Suprapubic skin (tissue), 4 donors: ENCODE measurements around the gene FAM3B.

Experiments used
- EP300 ChIP-seq: sonication (generic); formaldehyde crosslinking; IDR thresholded peaks from one replicate; pipeline ENCODE4 v1.6.1; 2017; ENCODE audit warnings: antibody characterized with exemption
- POLR2A ChIP-seq, 2 donors: fragments of 450-650 bp; IDR thresholded peaks; one replicate each; pipeline ENCODE4 v1.6.1; 2017; ENCODE audit warnings: antibody characterized with exemption in 2 of 2, mild to moderate bottlenecking in 2 of 2, moderate library complexity in 2 of 2
- POLR2AphosphoS5 ChIP-seq, 3 donors: sonication (generic); formaldehyde crosslinking; IDR thresholded peaks; one replicate each; pipeline ENCODE4 v1.6.1; 2017; ENCODE audit warnings: antibody characterized with exemption in 3 of 3
- TF ChIP-seq, protein P1 (sequence below), 2 donors: fragments of 200-600 bp in 1 of 2; fragments of 450-650 bp in 1 of 2; sonication (generic) in 1 of 2; IDR thresholded peaks; one replicate each; pipeline ENCODE4 v1.5.1; 2016 to 2019; ENCODE audit warnings: antibody characterized with exemption in 2 of 2, mild to moderate bottlenecking in 1 of 2, moderate library complexity in 1 of 2

DNA sequence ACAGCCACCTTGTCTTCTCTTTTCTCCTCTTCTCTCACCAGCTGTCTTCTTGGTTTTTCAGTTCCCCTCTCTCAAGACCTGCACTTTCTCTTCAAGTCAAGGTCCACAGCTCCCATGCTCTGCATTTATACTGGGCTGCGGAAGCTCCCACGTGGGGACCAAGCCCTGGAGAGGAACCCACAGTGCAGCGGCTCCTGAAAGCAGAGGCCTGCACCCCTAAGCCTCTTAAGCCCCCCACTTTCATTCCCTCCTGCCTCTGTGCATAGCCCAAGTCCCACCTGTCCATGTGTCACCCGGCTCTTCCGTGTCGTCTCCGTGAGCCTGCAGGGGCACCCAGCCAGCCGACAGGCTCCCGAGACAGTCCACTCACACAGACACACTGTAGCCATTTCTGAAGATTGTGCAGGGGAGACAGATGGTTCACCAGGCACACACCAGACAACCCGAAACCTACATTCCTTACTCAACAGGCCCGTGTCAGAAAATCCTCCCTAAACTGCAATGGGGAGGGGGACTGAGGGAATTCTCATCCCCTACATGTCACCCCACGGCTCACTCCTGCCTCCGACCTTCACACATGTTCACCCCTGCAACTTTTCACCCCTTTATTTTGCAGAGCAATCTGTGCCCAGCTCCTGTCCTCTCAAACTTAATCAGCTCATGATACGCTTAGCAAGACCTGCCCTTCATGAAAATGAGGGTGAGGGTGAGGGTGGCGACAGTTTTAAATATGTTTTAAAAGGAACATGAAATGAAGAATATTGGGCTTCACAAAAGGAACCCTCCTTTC lies 51.5 kb downstream of the FAM3B start:
- TF ChIP-seq, protein P1, sequence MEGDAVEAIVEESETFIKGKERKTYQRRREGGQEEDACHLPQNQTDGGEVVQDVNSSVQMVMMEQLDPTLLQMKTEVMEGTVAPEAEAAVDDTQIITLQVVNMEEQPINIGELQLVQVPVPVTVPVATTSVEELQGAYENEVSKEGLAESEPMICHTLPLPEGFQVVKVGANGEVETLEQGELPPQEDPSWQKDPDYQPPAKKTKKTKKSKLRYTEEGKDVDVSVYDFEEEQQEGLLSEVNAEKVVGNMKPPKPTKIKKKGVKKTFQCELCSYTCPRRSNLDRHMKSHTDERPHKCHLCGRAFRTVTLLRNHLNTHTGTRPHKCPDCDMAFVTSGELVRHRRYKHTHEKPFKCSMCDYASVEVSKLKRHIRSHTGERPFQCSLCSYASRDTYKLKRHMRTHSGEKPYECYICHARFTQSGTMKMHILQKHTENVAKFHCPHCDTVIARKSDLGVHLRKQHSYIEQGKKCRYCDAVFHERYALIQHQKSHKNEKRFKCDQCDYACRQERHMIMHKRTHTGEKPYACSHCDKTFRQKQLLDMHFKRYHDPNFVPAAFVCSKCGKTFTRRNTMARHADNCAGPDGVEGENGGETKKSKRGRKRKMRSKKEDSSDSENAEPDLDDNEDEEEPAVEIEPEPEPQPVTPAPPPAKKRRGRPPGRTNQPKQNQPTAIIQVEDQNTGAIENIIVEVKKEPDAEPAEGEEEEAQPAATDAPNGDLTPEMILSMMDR (IDR thresholded peaks at IDR 0.05): no peak
- TF ChIP-seq EP300: no peak
- no peak for TF ChIP-seq POLR2A (IDR thresholded peaks at IDR 0.05)
- TF ChIP-seq POLR2AphosphoS5 (IDR thresholded peaks at IDR 0.05): no peak
